Type B pancreatic cell (in vitro differentiated cells): ENCODE measurements around the gene LCN15. TPM values are rescaled to one million over a fixed set of nuclear protein-coding genes. Genes with fewer than 3 reads are reported as not detected.

Experiments used
- DNase-seq: peaks from one replicate; pipeline ENCODE4 v3.0.0; 2021; ENCODE audit warnings: mixed read lengths; ENCODE audit not compliant: unreplicated experiment; ENCODE audit errors: extremely low spot score
- H3K27ac Mint-ChIP-seq: 2 replicates; pipeline ENCODE4 v1.8.0; 2021; ENCODE audit warnings: mild to moderate bottlenecking, mixed read lengths
- H3K27me3 Mint-ChIP-seq: 2 replicates; pipeline ENCODE4 v1.8.0; 2021; ENCODE audit warnings: mixed read lengths
- H3K36me3 Mint-ChIP-seq: 2 replicates; pipeline ENCODE4 v1.8.0; 2021; ENCODE audit warnings: mixed read lengths
- H3K4me1 Mint-ChIP-seq: one replicate; pipeline ENCODE4 v1.8.0; 2021; ENCODE audit warnings: mixed read lengths; ENCODE audit not compliant: unreplicated experiment
- H3K4me3 Mint-ChIP-seq: 2 replicates; pipeline ENCODE4 v1.8.0; 2021; ENCODE audit warnings: mild to moderate bottlenecking, mixed read lengths
- H3K9me3 Mint-ChIP-seq: 2 replicates; pipeline ENCODE4 v1.8.0; 2021; ENCODE audit warnings: mixed read lengths
- total RNA-seq: library from RNA; stranded (reverse); gene quantifications from 2 replicates; pipeline ENCODE4 v1.2.1, GENCODE V29; 2021; ENCODE audit warnings: low replicate concordance
- TF ChIP-seq, protein P1 (sequence below): fragments of 200-600 bp; sonication (generic); conservative IDR thresholded peaks from 2 replicates; pipeline ENCODE4 v1.5.0; 2021; ENCODE audit warnings: antibody characterized with exemption, mild to moderate bottlenecking

Gene LCN15
- total RNA-seq, 1 donor from 2014 or later, result 0.77 TPM

GRCh38 chr9:136742591-136743391 lies 21.5 kb downstream of the LCN15 start, which contains the start of gene LCN10:
LCN10 (minus strand) TSS chr9:136742940; CDS start chr9:136742903, 37 bp downstream.
- TF ChIP-seq, protein P1, sequence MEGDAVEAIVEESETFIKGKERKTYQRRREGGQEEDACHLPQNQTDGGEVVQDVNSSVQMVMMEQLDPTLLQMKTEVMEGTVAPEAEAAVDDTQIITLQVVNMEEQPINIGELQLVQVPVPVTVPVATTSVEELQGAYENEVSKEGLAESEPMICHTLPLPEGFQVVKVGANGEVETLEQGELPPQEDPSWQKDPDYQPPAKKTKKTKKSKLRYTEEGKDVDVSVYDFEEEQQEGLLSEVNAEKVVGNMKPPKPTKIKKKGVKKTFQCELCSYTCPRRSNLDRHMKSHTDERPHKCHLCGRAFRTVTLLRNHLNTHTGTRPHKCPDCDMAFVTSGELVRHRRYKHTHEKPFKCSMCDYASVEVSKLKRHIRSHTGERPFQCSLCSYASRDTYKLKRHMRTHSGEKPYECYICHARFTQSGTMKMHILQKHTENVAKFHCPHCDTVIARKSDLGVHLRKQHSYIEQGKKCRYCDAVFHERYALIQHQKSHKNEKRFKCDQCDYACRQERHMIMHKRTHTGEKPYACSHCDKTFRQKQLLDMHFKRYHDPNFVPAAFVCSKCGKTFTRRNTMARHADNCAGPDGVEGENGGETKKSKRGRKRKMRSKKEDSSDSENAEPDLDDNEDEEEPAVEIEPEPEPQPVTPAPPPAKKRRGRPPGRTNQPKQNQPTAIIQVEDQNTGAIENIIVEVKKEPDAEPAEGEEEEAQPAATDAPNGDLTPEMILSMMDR, result peak; percentile 61
- no peaks in the 10 kb centered on the region for H3K9me3 Mint-ChIP-seq
- no peak within 1 kb of the TSS for H3K4me3 Mint-ChIP-seq
- DNase-seq, result no peak
- no peaks in the 10 kb centered on the region for H3K36me3 Mint-ChIP-seq
- no peaks in the 10 kb centered on the region for H3K4me1 Mint-ChIP-seq
- H3K27ac Mint-ChIP-seq, result no peak within 1 kb of the TSS
- H3K27me3 Mint-ChIP-seq, result peaks cover 3% of the 10 kb centered on the region

DNA sequence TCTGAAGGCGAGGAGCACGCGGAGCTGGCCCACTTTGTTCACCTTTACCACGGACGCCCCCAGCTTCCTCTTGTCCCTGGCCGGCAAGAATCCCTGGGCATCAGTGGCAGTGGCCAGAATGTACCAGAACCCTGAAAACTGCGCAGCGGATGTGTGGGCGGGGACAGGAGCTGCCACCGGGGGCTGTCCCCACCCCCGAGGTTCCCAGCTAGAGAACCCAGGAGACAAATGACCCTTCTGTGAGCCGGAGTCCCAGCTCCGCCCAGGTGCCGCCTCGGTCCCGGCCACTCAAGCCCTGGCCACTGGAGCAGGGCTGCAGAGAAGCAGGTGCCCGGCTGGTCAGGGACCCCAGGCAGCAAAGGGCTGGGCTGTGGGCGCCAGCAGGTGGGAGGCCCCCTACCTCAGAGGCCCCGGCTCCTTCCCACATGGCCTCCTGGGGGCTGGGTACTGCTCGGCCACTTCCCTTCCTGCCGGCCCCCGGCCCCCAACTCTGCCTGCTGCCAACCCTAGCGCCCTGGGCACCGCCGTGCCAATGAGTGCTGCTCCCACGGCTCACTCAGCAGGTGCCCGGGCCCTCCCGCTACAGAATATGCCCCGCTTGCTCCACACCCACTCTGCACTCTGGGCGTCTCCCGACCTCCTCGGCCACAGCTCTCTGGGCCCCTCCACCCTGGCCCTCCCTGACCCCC lies 22.3 kb downstream of the LCN15 start:
- H3K4me1 Mint-ChIP-seq, result no peaks in the 10 kb centered on the region
- H3K27ac Mint-ChIP-seq, result no peak overlapping the region
- H3K4me3 Mint-ChIP-seq, result no peak overlapping the region
- DNase-seq, result no peak
- H3K9me3 Mint-ChIP-seq, result no peaks in the 10 kb centered on the region
- no peaks in the 10 kb centered on the region for H3K36me3 Mint-ChIP-seq
- TF ChIP-seq, protein P1, result no peak
- peaks cover 3% of the 10 kb centered on the region for H3K27me3 Mint-ChIP-seq

DNA sequence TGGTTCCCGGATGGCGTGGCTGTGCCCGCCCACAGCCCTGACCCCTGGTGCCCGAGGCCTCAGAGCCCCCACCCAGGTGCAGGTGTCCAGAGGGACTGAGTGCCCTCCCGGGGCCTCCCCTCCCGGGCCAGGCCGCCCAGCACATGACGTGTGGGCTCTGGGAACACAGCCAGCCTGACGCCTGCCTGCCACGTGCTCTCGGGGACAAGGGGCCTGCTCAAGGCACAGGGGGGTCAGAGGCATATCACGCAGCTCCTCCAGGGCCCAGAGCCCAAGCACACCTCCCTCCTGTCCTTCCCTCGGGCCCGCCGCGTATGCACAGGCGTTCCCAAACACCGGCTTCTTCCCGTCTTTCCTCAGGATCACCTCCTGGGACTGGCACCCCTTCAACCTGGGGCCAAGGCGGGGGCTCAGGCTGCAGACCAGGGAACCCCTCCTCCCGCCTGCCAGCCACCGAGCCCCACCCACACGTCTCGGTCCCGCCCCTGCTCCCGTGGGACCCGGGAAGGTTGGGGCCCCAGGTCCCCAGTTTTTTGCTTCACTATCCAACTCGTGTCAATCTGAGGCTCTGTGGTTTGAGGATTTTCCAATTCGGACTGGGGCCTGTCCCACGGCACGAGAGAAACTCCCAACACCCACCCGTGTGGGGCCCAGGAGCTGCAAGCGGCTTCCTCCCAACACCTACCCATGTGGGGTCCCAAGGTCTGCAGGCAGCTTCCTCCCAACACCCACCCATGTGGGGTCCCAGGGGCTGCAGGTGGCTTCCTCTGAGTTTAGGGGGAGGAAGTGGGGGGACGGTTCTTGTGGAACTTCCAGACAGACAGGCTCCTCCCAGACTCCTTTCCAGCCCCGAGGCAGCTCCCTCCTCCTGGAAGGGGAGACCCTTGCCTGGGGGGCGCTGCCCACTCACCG lies 23.1 kb downstream of the LCN15 start:
- no peak for DNase-seq
- H3K9me3 Mint-ChIP-seq, result no peaks in the 10 kb centered on the region
- no peak overlapping the region for H3K4me3 Mint-ChIP-seq
- no peaks in the 10 kb centered on the region for H3K4me1 Mint-ChIP-seq
- TF ChIP-seq, protein P1, result no peak
- H3K27ac Mint-ChIP-seq, result no peak overlapping the region
- peaks cover 3% of the 10 kb centered on the region for H3K27me3 Mint-ChIP-seq
- no peaks in the 10 kb centered on the region for H3K36me3 Mint-ChIP-seq

- H3K4me3 Mint-ChIP-seq, result no peak overlapping the region
- no peaks in the 10 kb centered on the region for H3K4me1 Mint-ChIP-seq
- TF ChIP-seq, protein P1, result no peak
- H3K27ac Mint-ChIP-seq, result no peak overlapping the region
- no peaks in the 10 kb centered on the region for H3K36me3 Mint-ChIP-seq
- no peaks in the 10 kb centered on the region for H3K9me3 Mint-ChIP-seq
- peaks cover 3% of the 10 kb centered on the region for H3K27me3 Mint-ChIP-seq
- no peak for DNase-seq
Measured at GRCh38 chr9:136740491-136740890, 23.8 kb downstream of the LCN15 start.

DNA sequence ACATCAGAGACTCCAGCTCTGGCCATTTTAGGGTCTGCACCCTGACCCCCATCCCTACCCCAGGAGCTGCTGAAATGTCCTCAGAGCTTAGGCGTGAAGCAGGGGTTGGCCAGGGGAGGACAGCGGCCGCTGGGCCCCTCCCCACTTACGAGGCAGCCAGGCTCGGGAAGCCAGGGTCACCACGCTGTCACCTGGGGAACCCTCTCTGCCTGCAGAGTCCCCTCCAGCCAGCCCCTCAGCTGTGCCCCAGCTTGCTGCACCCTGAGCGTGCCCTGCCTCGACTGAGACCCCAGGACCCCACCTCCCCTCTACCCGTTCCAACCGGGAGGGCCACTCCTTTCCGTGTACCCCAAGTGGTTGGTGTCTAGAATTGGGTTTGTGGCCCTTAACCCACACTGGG lies 24.2 kb downstream of the LCN15 start:
- no peak overlapping the region for H3K4me3 Mint-ChIP-seq
- no peaks in the 10 kb centered on the region for H3K9me3 Mint-ChIP-seq
- TF ChIP-seq, protein P1, result no peak
- peaks cover 3% of the 10 kb centered on the region for H3K27me3 Mint-ChIP-seq
- no peaks in the 10 kb centered on the region for H3K36me3 Mint-ChIP-seq
- no peak for DNase-seq
- H3K27ac Mint-ChIP-seq, result no peak overlapping the region
- H3K4me1 Mint-ChIP-seq, result no peaks in the 10 kb centered on the region
